DND-41 (cell line): Measurements from ENCODE around the gene MYL2.

Experiments used
- CTCF ChIP-seq: IDR thresholded peaks from 2 replicates; pipeline ENCODE4 v1.5.1; 2012; ENCODE audit warnings: borderline replicate concordance, low read length, moderate library complexity, mild to moderate bottlenecking; ENCODE audit not compliant: poor library complexity, severe bottlenecking; ENCODE audit errors: extremely low read depth
- EZH2 ChIP-seq: IDR thresholded peaks from 3 replicates; pipeline ENCODE4 v1.6.1; 2012; ENCODE audit warnings: borderline replicate concordance, low read depth, mild to moderate bottlenecking, moderate library complexity, low read length, inconsistent platforms; ENCODE audit not compliant: severe bottlenecking

GRCh38 chr12:110883251-110883650, 37.1 kb downstream of the MYL2 start:
- TF ChIP-seq CTCF, result no peak
- TF ChIP-seq EZH2, result no peak
